HG03097 (cell line): ENCODE data around the gene SEPTIN6.
A peak's percentile ranks its signal among the peaks of the same experiment; 100 is the strongest.

Experiments used
- ATAC-seq: cut with Tn5 transposase; IDR thresholded peaks from one replicate; pipeline ENCODE4 v1.9.1; 2021; ENCODE audit not compliant: unreplicated experiment, low FRiP score

The SEPTIN6 gene

DNA sequence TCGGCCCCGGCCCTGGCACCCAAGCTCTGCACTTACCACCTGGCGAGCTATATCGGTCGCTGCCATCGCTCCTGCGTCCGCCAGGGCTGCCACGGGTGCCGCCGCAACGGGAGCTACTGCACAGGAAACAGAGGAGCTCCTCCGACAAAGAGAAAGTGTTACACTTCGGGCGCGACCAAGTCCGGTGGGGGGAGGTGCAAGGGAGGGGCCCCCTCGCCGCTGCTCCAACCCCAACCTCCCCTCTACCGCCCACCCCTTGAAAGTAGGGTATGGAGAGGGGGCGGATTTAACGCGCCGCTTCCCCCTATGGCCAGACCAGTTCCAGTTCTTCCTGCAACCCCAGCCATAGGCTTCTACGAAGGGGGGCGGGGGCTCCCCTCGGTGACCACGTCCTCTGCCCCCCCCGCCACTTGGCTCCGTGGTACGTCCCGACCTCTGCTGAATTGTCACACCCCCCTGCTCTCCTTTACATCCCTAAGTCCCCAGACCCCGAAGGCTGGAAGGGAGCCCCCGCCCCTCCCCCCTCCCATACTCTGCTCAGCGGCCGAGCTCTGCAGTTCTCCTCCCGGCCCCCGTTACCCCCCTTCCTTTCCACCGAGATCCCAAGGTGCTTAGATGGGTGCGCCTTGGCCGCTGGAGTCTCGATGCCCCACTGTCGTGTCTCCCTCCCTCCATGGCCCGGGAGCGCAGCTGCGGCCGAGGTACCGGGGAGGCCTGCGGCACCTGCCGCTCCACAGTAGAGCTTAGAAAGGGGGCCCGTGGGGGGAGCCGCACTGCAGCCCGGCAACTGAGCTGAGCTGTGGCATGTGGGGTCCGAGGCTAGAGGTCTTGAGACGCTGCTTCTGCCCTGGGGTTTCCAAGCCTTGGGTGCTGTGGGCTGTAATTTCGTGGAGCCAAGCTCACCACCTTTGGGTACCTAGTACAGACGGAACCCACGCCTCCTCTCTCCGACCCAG is at the start of gene SEPTIN6:
SEPTIN6 (minus strand) TSS at position 129 of the 956 bp plus-strand sequence; CDS start at position 66, 63 bp downstream.
- ATAC-seq = peak; percentile 62

- no peak for ATAC-seq
Measured at GRCh38 chrX:119738742-119739141, 45.8 kb upstream of the SEPTIN6 start.

- no peak for ATAC-seq
Measured at GRCh38 chrX:119736206-119736764, 43.3 kb upstream of the SEPTIN6 start.

GRCh38 chrX:119735467-119735866 is 42.5 kb upstream of the SEPTIN6 start:
- ATAC-seq = no peak

DNA sequence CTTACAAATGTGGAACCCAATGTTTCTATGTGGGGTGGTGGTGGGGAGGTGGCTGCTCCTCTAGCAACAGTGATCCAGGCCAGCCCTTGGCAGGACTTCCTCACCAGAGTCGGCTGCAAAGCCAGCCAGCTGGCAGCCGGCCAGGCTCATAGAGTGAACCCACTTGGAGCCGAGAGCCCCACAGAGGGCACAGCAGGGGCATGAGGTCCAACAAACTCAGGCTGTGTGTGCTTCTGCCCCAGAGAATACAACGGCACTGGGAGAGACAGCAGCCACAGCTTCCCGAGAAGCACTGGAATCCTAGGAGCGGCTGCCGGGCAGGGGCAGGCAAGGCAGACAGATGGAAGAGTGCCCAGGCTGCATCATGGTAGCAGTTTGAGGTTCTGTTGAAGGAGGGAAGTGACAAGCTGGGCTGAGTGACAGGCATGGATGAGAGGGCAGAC is 42.0 kb upstream of the SEPTIN6 start:
- ATAC-seq = no peak

- no peak for ATAC-seq
Measured at GRCh38 chrX:119729408-119730201, 36.6 kb upstream of the SEPTIN6 start.

- no peak for ATAC-seq
Measured at GRCh38 chrX:119728487-119728886, 35.5 kb upstream of the SEPTIN6 start.

GRCh38 chrX:119726900-119727555 is 34.1 kb upstream of the SEPTIN6 start:
- no peak for ATAC-seq

DNA sequence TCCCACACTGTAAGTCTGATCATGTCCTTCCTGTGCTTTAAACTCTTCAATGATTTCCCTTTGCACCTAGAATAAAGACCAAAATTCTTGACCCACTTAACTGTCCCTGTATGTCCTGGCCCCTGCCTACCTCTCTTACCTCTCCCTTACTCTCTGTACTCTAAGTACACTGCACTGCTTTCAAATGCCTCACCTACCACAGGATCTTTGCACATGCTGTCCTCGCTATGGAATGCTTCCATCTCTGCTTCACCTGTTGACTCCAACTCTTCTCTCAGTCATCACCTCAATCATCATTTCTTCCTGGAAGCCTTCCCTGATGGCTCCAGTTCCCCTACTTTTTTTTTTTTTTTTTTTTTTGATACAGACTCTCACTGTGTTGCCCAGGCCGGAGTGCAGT is 29.0 kb upstream of the SEPTIN6 start:
- no peak for ATAC-seq

DNA sequence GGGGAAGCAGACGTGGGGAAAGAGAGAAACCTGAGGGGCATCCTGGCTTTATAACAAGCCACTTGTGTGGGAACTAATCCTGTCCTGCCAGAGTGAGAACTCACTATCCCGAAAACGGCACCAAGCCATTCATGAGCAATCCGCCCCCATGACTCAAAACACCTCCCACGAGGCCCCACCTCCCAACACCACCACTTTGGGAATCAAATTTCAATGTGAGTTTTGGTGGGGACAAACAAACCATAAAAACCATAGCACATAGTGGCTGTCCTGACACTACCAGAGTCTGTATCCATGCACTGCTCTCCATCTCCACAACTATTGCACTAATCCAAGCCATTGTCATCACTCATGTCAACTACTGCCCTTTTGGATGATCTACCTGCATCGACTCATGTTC is 28.5 kb upstream of the SEPTIN6 start:
- ATAC-seq = no peak

DNA sequence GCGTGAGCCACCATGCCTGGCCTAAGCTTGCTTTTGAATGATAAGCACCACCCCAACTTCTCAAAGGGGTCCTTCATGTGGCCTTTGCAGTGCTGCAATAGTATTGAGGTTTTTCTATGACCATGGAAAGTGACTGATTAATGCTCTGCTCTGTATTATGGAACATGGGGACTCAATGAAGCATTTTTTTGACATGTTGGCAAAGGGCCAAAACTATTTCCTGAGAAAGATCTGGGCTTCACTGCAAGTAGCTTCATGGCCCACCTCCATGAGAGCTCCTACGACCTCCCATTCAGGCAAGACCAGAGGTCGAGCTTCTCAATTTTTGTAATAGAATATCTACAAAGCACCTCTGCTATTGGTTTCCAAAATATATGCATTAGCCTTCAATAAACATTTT is 16.7 kb upstream of the SEPTIN6 start:
- ATAC-seq = no peak

GRCh38 chrX:119708936-119709335 is 16.0 kb upstream of the SEPTIN6 start:
- no peak for ATAC-seq

- no peak for ATAC-seq
Measured at GRCh38 chrX:119706616-119707015, 13.6 kb upstream of the SEPTIN6 start.

DNA sequence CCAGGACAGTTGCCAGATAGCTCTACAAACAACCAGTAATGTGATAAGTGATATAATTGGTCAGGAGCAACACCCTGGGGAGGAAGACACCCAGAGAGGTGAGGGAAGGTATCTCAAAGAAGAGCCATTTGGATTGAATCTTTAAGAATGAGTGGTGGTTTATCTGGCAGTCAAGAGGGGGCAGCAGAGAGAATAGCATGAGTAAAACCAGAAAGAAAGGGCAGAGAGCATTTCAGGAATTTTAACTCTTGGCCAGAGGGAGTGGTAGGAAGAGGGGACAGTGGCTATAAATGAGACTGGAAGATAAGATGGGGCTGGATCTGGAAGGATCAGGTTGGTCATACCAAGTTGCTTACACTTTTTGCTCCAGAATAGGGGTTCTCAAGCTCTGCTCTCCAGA is 5.9 kb upstream of the SEPTIN6 start:
- no peak for ATAC-seq

GRCh38 chrX:119696251-119696890 is 3.4 kb upstream of the SEPTIN6 start:
- no peak for ATAC-seq

DNA sequence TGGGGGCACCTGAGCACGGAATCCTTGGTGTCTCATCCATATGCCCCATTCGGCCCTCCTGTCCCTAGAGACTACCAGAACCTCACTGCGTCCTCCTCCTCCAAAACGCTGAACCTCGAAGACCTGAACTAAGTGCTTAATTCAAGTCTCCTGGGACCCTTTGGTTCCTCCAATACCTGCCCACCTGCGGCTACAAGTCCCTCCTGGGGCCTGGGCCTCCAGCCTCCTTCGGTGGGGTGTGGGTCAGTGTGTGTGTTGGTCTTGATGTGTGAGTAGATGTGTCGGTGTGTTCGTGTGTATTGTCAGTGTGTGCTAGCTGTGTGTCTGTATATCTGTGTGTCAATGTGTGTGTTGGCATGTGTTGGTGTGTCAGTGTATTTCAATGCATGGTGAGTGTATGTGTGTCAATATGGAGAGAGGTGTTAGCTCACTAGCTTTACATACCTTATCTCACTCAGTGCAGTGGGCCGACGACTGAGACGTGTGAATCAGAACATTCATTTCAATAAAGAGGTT is 2.6 kb upstream of the SEPTIN6 start:
- ATAC-seq = no peak

GRCh38 chrX:119694601-119695534 is 1.9 kb upstream of the SEPTIN6 start:
- ATAC-seq = no peak

- ATAC-seq = no peak
Measured at GRCh38 chrX:119693996-119694451, 1.1 kb upstream of the SEPTIN6 start.
